Islet precursor cell (in vitro differentiated cells): ENCODE measurements around the gene RRBP1.

Source experiments
- DNase-seq: peaks from one replicate; pipeline ENCODE4 v3.0.0-alpha.2; 2018

Gene RRBP1

DNA sequence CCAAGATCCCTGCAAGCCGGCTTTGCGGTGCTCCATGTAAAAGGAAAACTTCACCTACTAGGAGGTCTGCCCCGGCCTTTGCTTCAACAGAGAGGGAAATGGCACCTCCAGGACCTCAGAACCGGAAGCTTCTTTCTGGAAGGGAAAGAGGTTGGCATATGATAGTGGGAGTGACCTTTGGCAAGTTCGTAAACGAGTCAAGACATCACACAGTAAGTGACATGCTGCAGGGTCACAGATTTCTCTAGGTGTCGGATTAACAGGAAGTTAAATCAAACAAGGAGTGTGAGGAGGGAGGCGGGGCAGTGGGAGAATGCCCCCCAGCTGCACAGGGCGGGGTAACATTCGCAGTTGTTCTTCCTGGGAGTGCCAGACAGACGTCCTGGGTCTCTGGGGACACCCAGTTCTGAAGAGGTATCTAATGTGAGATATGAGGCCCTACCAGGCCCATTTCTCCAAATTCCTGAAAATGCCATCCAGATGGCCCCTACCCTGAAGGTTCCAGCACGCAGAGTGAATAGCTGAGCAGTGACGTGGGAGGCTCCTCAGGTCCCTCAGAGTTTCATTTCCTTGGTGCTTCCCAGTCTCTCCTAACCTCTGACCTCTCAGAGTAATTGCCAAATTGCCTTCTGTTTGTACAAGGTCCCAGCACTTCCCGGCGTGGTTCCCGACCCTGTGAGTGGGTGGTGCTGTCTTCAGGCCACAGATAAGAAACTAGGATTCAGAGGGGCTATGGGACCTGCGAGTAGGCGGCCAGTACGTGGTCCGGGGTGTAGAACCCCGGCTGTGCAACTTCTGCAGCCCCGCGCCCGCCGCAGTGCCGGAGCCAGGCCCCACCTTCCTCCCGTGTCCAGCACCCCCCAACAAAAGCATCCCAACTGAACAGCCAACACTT, 1.9 kb downstream of the RRBP1 start:
- peak; percentile 83 for DNase-seq

DNA sequence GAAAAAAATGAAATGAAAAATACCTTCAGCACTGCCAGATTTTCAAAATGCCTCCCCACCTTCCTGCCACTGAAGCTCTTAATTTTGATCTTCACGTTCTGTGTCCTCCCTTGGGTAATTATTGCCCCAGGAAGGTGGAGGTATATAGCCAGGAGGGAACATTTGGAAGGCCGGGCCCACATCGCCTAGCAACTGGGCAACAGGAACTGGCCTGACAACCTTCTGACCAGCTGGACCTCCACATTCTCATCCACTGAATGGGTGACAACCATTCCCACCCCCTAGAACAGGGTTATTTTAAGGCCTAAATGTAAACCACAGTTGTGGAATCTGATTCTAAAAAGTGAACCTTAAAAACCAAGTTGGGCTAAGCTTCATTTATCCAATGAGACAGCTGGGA, 3.2 kb downstream of the RRBP1 start:
- DNase-seq, result no peak

DNA sequence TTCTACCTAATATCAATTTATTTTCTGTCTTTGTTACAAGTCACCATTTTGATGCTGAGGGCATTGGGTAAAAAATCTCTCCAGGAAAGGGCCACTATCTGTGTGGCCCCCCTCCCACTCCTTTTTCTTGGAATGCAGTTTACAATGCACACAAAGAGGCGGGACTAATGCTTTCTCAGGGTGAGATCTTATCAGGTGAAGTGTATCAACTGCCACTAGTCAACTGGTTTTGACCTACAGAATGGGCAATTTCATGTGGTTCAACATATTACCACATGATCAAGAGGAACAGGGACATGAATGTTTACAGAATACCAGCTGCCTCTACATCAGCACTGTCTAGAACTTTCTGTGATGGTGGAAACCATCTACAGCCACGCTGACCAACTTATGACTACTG, 3.7 kb downstream of the RRBP1 start:
- DNase-seq, result no peak

DNA sequence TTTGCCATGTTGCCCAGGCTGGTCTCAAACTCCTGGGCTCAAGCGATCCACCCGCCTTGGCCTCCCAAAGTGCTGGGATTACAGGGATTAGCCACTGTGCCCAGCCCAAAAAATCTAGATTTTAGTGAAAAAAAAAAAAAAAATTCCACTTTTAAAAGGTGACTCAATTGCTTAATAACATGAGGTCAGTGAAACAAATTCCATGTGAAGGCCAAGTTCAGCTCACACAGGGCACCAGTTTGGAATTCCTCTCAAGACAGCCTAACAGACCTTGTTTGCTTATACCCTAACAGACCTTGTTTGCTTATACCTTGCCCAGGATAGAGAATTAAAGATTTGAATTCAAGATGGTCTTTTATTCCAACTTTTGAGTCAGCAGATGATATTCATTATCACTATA, 5.1 kb downstream of the RRBP1 start:
- DNase-seq, result no peak

DNA sequence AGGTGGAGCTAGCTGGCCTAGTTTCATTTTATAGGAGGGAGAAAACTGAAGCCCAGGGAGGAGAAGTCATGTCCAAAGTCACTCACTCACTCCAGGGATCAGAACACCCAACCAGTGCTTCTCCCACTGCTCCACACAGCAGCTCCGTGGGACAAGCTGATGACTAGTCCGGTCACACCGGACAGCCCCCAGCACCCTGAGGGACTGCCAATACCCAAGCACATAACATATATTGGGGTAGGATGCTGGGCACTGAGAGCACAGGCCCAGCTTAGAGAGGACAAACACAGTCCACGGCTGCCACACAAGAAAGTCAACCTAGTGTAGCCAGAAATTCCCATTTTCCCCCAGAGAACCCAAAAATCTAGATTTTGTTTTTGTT, 5.7 kb downstream of the RRBP1 start:
- no peak for DNase-seq

DNA sequence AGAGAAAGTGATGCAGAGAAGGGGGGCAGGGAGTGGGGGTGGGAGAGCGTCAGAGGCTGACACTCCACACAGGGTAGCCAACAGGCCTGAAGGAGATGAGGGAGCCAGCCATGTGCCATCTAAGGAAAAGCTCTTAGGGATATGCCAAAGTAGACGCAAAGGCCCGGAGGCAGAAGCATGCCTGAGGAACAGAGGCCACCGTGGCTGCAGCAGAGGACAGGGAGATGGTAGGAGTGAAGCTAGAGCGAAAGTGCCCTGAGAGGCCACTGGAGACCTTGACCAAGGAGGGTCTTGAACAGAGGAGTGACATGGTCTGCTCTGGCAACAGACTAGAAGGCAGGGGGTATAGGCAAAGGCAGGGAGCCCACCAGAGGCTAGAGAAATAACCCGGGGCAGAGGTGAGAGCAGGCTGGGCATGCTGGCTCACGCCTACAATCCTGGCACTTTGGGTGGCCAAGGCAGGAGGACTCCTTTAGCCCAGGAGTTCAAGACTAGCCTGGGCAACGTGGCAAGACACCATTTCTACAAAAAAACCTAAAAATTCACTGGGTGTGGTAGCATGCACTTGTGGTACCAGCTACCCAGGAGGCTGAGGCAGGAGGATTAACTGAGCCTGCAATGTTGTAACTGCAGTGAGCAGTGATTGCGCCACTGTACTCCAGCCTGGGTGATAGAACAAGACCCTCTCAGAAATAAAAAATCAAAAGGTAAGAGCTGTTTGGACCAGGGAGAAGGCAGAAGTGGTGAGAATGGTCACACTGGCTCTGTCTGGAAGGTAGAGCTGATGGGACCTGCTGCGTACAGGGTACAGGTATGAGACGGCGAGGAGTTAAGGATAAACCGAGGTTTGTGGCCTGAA, 6.3 kb downstream of the RRBP1 start:
- no peak for DNase-seq

DNA sequence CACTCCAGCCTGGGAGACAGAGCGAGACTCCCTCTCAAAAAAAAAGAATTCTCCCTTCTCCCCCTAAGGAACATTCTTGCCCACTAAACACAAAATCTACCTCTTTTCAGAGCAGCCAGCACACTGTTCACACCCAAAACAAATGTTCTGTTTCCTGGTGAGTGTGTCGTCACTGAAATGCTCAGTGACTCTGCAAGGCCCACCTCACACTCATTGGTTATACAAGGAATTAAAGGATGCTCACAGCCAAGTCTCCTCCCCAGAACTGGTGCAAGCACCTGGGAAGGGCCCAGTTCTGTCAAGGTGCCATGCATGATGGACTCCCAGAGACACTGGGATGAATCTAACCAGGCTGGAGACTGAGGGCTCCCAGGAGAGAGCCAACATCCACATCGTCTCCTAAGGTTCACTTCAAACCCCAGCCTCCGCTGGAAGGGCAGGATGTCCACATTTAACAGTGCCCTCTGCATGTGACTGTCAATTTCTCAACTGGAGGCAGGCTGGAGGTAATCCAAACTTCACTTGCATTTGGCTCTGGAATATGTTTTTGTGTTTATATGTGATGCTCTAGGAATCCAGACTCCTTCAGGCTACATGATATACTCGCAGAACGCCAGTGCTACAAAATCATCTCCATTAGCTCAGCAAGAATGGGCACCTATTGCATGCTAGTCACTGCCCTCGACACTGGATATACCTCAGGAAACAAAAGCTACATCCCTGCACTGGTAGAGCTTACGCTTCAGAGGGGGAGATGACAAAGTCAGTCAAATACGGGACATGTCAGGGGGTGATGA, 7.1 kb downstream of the RRBP1 start:
- DNase-seq, result no peak

DNA sequence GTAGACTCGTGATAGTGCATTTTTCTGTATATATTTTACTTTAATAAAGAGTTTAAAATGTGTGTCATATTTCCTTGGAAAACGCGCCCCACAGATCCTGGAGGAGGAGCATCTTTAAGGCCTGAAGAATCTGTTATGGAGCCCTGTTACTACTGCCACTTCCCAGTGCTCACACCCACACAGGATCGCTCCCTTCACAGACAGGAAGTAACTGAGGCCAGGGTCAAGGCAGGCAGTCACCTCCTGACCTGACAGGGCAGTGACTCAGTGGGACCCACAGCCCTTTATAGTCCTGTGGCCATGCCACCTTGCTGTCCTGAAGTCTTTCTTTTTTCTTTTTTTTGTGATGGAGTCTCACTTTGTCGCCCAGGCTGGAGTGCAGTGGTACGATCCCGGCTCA, 9.0 kb downstream of the RRBP1 start:
- no peak for DNase-seq

DNA sequence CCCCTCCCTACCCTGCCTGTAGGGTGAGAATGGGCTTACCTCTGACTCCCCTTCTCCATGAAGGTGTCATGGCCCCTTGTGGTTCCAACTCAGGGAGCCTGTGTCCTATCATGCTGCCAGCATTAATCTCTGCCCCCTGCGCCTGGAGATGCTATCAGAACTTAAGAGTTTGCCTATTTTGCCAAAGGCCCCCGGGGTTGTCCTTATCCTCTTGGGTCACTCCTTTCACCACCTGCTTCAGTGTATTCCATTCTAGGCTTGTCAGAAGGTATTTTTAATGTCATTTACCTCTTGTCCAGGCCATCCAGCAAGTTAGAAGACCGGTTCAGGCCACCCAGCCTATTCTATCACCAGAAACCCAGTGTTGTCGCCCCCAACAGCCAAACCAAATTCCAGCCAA, 10.5 kb downstream of the RRBP1 start:
- no peak for DNase-seq

DNA sequence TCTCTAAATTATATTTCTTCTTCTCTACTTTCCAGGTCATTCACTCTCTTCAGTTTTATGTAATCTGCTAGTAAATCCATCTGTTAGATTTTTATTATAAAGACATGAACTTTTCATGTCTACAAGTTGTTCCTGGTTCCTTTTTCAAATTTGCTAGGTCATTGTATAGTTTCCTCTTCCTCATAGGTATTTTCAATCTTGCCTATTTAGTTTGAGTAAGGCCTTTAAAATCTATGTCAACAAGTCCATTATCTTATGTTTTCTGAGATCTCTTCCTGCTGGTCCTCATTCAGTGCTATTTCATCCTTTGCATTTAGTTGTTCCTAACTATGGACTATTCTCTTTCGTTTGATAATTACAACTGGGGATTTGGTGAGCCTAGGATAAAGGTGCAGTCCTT, 11.0 kb downstream of the RRBP1 start:
- no peak for DNase-seq

DNA sequence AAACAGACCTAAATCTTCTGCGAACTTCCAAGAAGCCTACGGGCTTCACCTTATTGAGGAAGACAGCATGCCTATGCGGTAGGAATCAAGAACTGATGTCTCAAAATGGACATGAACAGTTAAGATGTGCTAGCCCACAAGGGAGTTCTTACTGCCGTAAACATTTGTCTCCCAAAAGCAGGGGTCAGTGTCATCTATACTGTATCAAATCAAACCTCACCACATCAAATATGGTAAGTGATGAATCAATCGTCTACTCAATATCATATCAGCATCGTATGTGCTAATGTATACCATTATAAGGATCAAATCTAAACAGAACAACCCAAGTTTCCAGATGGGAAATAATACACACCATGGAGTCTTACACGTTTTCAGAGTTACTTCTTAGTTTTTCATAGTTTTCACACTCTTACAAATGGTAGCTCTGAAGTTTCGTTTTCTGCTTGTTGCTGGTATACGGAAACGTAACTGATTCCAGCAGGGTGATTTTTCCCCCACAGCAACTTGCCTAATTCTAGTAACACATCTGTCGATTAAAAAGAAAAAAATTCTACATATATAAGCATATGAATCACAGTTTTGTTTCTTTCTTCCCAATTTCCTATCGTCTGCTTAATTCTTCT, 12.6 kb downstream of the RRBP1 start:
- DNase-seq, result no peak

DNA sequence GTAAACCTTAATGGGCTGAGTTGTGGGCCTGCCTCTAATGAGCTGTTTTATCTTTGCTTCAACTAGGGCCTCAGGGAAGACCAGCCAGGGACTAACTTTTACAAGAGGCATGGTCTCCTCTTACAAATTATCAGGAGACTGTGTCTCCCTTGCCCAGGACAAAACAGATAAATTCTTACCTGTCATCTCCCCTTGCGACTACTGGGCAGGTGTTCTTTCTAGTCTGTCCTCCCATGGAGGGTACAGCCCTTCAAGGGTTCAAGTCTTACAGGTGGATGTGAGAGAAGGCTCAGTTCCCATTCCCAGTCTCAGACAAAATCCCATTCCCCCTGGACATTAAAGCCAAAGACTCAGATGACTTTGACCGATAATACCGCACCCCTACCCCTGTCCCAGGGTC, 13.6 kb downstream of the RRBP1 start:
- DNase-seq, result no peak

DNA sequence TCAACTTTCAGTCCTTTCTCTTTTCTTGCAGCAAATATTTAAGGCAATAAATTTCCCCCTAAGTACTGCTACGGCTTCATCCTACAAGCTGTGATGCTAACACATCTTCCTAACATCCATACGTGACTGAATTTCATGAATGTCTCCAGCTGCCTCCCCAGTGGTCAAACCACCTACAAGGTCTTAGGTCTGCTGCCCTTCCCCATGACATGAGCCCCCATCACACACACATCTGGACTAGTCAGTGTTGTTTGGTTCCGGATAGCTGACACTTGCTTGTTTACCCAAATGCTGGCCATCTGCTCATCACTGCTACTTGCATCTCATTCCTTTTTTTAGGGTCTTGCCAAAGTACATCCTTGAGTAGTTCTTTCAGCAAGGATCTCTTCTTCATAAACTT, 14.6 kb downstream of the RRBP1 start:
- no peak for DNase-seq

DNA sequence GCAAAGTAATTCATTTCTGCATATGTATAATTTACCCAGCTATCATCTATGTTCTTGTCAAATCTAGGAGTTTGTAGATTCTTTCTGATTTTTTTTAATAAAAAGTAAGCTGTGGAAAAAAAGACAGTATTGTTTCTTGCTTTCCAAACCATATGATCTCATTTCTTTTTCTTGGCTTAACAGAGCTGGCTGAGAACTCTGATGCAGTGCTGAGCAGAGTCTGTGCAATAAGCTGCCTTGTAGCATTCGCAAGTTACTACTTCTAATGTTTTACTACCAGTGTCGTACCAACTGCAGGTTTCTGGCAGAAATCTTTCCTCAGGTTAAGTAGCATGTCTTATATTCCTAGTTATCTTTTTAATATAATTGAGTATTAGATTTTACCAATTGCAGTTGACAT, 15.6 kb downstream of the RRBP1 start:
- DNase-seq, result no peak

DNA sequence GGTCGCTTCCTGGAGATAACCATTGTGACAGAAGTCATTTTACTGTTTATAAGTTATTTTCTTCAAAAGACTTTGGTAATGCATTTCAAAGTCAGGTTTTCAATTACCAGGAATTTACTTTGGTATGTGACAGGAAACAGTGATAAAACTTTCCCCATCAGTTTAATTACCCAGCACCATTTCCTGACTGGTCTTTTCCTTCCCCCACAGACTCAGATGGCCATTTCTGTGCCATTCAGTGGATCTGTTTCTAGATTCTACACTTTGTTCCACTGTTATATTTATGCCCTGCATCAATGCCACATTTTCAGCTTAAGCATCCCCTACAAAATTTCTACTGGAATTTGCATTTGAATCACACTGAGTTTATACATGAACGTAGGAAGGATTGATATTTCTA, 16.3 kb downstream of the RRBP1 start:
- no peak for DNase-seq

DNA sequence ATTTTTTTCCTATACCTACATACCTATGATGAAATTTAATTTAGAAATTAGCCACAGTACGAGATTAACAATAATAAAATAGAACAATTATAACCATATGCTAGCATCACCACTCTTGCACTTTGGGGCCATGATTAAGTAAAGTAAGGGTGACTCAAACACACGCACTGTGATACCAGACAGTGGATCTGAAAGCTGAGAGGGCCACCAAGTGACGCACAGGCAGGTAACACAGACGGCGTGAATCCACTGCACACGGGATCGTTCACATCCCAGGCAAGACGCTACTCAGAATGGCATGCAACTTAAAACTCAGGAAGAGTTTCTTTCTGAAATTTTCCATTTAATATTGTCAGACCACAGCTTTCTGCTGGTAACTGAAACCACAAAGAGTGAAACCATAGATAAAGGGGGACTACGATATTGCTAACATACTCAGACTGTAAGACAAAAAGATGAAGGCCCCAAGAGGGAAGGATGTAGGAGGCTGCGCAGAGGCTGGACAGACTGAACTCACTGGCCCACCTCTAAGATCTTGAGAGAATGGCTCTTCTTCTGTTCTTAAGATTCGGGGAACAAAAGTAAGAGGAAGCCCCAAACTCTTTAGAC, 17.9 kb downstream of the RRBP1 start:
- DNase-seq, result no peak

DNA sequence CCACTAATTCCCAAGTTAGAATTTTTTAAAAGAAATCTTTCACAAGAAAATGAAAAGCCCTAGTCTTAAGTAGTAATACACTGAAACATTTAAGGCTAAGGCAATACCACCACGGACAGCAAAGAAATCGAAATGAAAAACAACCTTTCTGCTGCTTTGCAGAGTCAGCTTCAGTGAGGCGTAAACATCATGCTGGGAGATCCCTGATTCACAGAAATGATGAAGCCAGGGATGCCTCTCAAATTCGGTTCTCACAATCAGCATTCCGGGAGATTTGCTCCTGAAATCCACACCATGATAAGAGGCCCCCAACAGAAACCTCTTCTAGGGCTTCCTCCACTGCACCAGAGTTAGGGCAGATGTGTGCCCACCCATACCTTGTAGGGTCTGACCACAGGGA, 18.6 kb downstream of the RRBP1 start:
- DNase-seq, result no peak

DNA sequence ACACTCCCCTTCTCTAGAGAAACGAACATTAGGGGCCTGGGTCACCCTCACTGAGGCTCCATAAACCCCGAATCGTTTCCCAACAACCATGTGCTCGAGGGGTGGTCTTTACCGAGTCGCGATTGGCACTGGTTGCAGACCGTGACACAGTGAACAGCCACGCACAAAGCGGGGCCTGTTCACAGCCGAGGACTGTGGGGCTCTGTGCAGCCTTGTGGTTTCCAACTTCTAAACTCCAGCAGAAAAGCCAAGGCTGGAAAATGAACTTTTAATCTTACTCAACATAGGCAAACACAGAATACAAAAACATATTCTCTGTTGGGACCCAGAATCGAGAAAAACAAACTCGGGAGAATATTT, 19.0 kb downstream of the RRBP1 start:
- DNase-seq, result no peak

DNA sequence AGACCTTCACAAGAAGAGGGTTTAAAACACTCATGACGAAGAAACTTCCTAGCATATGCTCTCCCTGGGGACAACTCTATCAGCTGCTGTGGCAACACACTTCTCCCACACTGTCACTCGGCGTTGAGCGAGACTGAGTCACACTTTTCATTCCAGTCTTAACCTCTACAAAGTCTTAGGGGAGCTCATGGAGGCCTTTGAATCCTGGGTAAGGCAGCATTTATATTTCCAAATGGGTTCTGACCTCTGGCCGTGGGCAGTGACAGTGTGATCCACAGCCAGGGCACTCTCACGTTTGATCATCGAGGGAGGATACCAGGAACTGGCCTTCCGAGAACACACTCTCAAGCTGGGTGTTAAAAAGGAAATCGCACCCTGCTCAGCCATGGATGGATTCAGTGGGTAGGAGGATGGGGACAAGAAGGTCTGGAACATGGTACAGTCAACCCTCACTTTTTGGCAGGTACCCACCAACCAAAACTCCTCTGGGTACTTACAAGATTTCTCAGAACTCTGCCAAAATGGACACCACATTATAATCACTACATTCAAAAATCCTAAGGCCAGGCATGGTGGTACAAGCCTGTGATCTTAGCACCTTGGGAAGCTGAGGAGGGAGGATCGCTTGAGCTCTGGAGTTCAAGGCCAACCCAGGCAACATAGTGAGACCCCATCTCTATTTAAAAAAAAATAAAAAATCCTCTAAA, 19.6 kb downstream of the RRBP1 start:
- DNase-seq, result no peak

DNA sequence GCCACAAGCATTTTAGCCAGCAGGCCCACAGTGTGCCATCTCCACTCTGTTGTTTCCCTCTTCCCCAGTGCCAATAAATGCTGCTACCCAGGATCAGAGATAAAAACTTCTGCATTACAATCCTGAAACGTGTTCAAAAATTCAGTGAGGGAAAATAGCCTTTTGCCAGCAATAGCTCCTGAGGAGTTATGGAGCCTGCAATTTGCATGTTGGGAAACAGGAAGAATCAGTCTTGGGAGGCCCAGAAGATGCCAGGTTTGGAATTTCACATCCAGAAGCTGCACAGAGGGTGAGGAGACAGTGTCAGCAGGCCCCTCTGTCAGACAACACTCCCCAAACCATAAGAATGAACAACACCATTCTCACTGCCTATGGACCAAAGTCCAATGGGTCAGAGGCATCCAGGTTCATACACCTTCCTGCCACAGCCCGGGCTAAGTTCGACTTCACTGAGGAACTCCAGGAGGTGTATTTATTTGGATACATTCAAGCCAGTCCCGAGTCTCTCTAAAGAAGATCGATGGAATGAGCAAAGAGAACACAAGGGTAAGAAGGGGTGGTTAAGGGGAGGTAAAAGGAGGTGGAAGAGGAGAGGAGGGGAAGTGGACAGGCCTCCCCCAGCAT, 20.8 kb downstream of the RRBP1 start:
- no peak for DNase-seq

DNA sequence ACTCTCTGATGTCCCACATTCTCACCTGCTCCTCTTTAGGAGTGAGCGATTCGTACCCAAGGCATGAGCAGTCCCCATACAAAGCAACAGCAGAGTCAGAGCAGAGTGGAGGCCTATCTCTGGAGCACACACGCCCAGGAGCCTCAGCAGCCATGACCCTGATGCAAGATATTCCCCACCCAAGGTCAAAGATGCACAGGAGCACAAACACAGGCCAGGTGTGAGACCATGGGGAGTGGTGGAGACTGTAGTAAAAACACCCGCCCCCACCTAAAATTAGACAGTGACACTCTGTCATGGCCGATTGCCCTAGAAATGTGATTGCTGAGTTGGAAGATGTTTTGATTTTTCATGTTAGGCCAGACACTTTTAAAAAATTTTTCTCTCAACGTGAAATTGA, 21.4 kb downstream of the RRBP1 start:
- DNase-seq, result no peak
